AG09309 (cell line): ENCODE measurements around the gene PORCN.
"Not testable (repeated sequence)": the region's sequence is repeated elsewhere in the genome, so short reads cannot be mapped to it uniquely, and the experiment has no call there.

ENCODE experiments used
- DNase-seq: peaks from one replicate; pipeline ENCODE4 v3.0.0-alpha.2; 2010; ENCODE audit warnings: low read depth
- H3K4me3 ChIP-seq: 2 replicates; pipeline ENCODE4 v1.5.1; 2011; ENCODE audit warnings: mild to moderate bottlenecking, low read depth, low read length, moderate library complexity; ENCODE audit not compliant: control insufficient read depth
- TF ChIP-seq, protein P1 (sequence below): IDR thresholded peaks from 2 replicates; pipeline ENCODE4 v1.5.1; 2011; ENCODE audit warnings: mild to moderate bottlenecking, low read depth, low read length, inconsistent platforms; ENCODE audit not compliant: insufficient read depth, control insufficient read depth; ENCODE audit errors: missing control alignments

PORCN gene

GRCh38 chrX:48540480-48540879, 31.7 kb downstream of the PORCN start:
- peak overlapping the region; percentile 92 for H3K4me3 ChIP-seq
- TF ChIP-seq, protein P1, sequence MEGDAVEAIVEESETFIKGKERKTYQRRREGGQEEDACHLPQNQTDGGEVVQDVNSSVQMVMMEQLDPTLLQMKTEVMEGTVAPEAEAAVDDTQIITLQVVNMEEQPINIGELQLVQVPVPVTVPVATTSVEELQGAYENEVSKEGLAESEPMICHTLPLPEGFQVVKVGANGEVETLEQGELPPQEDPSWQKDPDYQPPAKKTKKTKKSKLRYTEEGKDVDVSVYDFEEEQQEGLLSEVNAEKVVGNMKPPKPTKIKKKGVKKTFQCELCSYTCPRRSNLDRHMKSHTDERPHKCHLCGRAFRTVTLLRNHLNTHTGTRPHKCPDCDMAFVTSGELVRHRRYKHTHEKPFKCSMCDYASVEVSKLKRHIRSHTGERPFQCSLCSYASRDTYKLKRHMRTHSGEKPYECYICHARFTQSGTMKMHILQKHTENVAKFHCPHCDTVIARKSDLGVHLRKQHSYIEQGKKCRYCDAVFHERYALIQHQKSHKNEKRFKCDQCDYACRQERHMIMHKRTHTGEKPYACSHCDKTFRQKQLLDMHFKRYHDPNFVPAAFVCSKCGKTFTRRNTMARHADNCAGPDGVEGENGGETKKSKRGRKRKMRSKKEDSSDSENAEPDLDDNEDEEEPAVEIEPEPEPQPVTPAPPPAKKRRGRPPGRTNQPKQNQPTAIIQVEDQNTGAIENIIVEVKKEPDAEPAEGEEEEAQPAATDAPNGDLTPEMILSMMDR, result no peak
- DNase-seq, result no peak

GRCh38 chrX:48541140-48541814, 32.5 kb downstream of the PORCN start:
- DNase-seq, result no peak
- TF ChIP-seq, protein P1, result no peak
- no peak overlapping the region for H3K4me3 ChIP-seq

DNA sequence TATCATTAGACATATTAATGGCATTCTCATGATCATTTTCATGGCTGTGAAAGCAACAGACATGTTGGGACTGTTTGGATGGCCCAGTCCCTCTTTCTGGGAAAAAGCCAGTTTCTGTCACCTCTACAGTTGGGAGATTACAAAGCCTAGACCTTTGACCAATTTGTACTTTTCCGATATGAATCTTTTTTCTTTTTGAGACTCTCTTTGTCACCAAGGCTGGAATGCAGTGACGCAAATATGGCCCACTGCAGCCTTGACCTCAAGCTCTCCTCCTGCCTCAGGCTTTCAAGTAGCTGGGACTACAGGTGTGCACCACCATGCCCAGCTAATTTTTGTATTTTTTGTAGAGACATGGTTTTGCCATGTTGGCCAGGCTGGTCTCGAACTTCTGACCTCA, 40.1 kb downstream of the PORCN start:
- TF ChIP-seq, protein P1, result no peak
- no peak for DNase-seq
- H3K4me3 ChIP-seq, result no peak overlapping the region

DNA sequence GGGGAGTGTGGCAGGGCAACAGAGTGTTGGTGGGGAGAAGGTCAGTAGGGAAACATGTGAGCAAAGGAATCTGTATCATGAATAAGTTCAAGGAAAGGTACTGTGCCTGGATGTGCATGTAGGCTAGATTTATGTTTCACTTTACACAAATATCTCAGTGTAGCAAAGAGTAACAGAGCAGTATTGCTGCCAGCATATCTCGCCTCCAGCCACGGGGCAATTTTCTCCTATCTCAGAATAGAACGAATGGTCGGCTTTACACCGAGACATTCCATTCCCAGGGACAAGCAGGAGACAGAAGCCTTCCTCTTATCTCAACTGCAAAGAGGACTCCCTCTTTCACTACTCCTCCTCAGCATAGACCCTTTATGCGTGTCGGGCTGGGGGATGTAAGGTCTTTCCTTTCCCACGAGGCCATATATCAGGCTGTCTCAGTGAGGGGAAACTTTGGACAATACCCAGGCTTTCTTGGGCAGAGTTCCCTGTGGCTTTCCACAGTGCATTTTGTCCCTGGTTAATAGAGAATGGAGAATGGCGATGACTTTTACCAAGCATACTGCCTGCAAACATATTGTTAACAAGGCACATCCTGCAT, 47.0 kb downstream of the PORCN start:
- DNase-seq, H3K4me3 ChIP-seq: not testable (repeated sequence)

DNA sequence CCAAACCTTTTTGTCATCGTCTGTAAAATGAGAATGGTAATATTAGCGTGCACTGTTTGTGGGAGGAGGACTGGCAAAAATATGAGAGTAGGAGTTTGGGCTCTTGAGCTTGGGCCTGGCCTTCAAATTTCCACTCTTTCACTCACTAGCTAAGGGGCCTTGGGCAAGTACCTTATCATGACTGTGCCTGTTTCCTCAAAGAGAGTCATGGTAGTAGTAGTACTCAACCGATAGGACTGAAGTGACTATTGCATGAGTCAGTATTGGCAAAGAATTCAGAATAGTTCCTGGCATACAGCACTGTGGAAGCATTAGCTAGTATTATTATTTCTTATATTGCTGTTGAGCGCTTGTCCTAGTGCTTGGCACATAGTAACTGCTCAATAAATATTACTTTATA, 49.5 kb downstream of the PORCN start:
- no peak overlapping the region for H3K4me3 ChIP-seq
- DNase-seq, result peak; percentile 45
- TF ChIP-seq, protein P1, result no peak

DNA sequence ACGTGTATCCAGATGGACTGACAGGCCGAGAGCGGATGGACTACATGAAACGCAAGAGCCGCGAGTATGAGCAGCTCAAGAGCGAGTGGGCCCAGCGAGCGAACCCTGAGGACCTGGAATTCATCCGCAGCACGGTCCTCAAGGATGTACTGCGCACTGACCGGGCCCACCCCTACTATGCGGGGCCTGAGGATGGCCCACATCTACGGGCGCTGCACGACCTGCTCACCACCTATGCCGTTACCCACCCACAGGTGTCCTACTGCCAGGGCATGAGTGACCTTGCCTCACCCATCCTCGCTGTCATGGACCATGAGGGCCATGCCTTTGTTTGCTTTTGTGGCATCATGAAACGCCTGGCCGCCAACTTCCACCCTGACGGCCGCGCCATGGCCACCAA, 50.8 kb downstream of the PORCN start:
- DNase-seq, result no peak
- H3K4me3 ChIP-seq, result no peak overlapping the region
- TF ChIP-seq, protein P1, result no peak

- TF ChIP-seq, protein P1, result no peak
- H3K4me3 ChIP-seq, result no peak overlapping the region
- no peak for DNase-seq
These were observed 51.3 kb downstream of the PORCN start for GRCh38 chrX:48560056-48560455.
